ENCODE data around the gene GNA12.
"Not testable (repeated sequence)": the region's sequence is repeated elsewhere in the genome, so short reads cannot be mapped to it uniquely, and the experiment has no call there.

The GNA12 gene

DNA sequence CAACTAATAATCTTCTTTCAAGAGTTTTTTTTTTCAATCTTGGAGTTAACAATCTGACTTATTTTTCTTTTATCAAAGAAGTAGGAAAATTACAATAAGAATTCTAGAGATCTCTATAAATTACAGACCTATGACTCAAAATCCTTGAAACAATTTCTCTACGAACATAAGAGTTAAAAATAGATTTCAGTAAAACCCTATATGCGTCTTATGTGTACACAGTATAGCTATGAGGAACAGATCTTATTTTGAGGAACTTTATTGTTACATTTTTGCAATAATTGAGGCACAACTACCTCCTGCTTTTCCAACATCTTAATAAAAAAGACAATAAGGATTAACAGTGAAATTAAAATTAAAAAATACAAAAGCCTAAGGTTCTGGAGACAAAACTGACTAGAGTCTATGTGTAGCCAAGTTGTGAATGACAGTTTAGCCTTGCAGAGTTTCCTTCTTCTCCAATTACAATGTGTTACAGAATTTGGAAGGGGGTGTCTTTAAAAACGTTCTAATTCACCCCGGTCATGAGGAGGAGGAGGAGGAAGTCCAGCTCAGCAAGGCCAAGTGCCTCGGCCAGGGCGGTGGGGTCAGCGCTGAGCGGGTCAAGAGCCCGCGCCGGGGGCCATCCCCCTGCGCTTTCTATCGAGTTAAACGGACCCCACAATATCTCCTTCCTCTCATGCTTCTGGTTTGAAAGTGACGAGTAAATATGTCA lies 115.6 kb downstream of the GNA12 start:
- no peak for DNase-seq (ENCODE audit: low read depth in 2 of 2)

DNA sequence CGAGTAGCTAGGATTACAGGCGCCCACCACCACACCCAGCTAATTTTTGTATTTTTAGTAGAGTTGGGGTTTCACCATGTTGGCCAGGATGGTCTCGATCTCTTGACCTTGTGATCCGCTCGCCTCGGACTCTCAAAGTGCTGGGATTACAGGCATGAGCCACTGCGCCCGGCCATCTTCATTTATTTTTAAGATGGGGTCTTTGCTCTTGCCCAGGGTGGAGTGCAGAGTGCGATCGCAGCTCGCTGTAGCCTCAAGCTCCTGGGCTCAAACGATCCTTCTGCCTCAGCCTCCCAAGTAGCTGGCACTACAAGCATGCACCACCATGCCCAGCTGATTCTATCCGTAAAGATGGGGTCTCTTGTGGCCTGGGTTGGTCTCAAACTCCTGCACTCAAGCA lies 116.9 kb downstream of the GNA12 start:
- DNase-seq (ENCODE audit: low read depth in 2 of 2) = not testable (repeated sequence)

DNA sequence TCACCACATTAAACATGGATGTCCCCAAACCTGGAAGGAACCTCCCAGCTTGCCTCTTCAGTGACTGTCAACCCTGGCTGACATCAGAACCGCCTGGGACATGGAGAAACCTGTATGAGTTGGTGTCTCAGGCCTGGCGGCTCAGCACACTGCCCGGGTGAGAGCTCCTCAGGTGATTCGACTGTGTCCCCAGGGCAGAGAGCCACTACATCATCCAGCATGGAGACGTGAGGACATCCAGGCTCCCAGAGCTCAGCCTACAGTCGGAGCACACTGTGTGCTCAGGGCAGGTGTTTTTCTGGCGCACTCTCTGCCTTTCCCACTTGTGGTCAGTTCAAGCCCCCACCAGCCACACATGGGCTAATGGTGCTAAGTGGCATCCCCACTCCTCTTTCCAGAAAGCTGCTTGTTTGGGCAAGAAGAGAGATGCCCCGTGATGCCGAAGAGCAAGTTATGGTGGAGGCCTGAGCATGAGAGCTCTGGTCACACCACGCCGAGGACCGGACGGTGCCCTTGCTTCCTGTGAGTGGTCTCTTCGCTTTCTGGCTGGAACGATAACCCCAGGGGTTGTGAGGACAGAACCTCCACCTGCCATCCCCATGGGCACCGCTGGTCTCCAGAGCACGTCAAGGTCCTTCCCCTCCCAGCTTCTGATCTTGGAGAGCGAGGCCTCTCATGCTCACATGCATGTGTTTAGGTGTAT lies 117.6 kb downstream of the GNA12 start:
- DNase-seq (ENCODE audit: low read depth in 2 of 2) = no peak

DNA sequence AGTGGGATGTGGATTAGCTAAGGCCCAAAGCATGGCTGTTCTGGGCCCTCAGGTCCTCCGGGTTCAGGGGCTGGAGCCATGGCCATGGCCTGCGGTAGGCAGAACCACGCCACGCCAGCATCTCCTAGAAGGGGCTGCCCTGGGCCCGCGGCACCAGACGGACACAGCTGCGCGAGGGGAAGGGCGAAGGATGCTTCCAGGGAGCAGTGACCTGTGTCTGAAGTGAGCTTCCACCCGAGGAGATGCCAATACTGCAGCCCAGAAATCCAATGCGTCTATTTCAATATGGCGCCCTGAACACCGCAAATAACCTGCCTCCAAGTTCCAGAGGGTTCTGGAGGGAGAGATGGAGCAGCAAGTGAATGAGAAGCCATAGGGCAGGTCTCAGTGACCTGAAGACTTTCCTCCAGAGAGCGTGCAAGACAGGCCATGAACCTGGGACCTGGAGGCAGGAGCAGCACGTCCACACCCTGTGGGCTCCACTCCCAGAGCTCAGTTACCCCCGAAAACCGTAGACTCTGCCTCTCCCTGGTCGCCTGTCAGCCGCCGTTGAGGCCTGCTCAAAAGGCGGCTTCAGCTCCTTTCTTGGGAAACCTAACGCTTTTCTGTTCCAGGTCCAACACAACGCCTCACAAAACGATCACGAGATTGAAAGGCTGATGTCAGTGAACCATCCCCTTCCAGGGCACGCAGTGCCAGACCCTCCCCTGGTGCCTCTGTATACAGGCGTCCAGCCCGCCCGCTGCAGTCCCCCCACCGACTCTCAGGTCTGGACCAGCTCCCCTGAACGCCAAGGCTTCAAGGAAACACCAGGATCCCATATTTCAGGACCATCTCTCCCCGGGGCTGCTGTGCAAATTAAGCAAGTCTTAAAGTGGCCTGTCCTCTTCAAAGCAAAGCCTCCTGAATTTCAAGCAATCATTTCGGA lies 118.7 kb downstream of the GNA12 start:
- no peak for DNase-seq (ENCODE audit: low read depth in 2 of 2)

DNA sequence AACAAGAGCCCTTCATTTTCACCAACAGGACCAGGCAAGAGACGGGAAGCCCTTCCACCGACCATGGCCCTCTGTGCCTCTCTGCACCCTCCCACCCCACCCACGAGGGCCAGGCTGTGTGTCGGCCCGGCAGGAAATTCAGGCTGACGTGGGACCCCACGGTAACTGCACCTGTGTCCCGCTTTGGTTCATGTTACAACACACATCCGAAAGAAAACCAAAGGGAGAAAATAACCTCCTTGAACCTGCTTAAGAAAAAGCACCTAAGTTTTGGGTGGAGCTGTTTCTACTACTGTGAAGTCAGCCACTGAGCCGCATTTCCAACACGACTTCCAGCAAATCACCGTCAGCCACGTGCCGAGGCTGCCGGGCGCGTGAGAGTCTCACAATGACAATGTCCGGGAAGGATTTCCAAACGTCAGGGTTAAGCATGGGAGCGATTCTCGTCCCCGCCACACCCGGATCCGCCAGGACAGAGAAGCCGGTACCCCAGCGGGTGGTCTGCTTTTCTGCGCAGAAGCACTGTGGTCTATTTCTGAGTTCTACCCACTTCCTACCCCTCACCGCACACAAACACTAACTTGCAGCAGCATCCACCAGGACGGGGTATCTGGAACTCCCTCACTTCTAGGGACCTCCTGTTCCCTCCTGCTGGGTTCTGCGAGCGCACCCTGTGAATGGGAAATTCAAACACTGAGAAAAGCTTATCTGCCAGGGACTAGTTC lies 119.5 kb downstream of the GNA12 start:
- no peak for DNase-seq (ENCODE audit: low read depth in 2 of 2)

DNA sequence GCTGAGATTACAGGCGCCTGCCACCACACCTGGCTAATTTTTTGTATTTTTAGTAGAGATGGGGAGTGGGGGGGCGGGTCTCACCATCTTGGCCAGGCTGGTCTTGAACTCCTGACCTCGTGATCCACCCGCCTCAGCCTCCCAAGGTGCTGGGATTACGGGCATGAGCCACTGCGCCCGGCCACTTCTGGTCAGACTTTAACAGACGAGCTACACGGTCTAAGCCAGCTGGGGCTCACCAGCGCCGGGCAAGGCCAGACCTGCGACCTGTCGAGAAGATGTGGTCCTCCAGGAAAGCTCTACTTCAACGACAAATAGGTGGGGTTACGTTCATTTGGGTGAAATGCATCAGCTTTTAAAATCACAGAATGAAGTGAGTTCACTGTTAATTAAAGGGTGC lies 120.1 kb downstream of the GNA12 start:
- DNase-seq (ENCODE audit: low read depth in 2 of 2) = not testable (repeated sequence)

DNA sequence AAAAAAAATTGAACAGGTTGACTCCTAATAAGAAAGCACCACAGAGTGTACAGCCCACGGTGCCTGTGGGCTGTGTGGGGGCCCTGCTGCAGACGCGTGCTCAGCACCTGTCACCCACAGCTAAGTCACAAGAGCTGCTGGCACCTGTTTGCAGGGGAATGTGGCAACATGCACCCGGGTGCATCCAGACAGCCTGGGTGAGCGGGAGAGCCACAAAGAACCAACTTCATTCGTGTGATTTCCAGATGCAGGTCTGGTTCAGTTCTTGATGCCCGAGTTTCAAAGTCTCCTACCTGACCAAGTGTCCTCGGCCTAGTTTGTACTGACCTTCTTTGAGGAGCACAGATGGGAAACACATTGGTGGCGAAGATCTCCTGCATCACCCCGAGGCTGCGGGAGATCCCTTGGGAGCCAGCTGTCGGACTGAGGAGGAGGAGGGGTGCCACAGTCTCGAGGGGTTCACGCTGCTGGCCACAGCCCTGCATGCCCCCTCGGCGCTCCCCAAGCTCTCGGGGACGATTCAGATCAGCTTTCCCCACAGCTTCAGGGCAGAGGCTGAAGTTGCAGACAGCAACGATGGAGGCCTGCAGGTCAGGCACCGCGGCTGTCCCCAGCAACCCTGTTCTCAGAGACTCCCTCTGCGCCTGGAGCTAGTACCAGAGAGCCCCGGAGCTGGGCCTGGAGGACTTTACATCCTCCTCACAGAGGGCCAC lies 120.8 kb downstream of the GNA12 start:
- DNase-seq (ENCODE audit: low read depth in 2 of 2) = no peak

DNA sequence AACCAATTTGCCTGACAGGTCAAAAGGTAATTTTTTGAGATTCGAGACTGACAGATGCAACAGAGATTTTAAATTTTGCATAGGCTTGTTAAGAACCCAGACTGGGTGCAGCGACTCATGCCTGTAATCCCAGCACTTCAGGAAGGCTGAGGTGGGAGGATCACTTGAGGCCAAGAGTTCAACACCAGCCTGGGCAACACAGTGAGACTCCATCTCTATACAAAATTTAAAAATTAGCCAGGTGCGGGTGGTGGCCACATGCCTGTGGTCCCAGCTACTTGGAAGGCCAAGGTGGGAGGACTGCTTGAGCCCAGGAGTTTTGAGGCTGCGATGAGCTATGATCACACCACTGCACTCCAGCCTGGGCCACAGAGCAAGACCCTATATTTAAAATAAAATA lies 121.5 kb downstream of the GNA12 start:
- DNase-seq (ENCODE audit: low read depth in 2 of 2) = no peak

DNA sequence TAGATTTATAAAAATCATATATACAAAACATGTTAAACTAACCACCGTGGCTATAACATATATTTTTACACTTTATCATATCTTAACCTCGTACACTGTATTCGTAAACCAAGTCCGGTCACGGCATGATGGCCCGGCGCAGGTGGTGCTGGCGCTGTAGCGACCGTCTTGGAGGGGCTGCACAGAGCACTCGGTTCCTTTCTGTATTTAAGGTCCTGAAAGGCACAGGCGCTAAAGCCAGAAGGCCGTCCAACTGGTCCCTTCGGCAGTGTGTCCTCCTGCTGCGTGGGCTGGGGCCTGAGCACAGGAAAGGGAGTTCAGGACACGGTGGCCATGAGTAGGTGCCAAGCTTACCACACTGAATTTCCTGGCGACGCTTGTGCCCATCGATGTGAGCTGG lies 122.3 kb downstream of the GNA12 start:
- DNase-seq (ENCODE audit: low read depth in 2 of 2) = no peak

DNA sequence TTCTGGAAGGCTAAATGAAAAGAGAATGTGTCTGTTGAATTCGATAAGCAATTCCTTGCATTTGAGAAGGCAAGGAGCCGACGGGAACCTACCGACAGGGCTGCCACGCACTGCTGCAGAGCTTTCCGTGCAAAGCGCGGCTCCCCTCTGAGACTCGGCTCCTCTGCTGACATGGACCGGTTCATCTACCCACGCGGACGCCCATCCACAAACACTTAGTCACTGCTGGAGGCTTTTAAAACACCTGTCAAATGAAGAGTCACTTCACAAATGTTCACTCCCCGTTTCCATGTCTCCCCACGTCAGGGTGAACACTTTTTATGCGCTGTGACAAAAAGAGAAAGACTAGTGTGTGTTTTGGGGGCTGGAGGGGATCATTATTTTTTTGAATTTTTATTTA lies 124.1 kb downstream of the GNA12 start:
- DNase-seq (ENCODE audit: low read depth in 2 of 2) = no peak

DNA sequence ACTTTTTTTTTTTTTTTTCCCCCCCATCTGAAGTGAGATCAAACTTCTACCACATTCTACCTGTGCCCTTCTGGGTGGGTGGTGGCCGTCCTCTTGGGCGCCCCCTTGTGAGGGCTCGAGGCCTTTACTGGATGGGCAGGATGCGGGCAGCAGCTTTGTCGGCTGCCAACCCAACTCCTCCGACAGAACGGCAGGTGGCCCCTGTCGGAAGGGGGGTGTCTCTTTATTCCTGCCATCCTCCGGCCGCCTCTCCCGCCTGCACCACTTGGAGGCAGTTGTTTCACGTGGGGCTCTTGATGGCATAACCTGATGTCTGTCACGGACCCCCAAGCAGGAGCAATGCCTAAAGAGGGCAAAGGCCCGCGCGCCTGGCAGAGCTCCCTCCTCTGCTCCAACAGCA lies 125.1 kb downstream of the GNA12 start:
- DNase-seq (ENCODE audit: low read depth in 2 of 2) = peak; percentile 60 to 64

DNA sequence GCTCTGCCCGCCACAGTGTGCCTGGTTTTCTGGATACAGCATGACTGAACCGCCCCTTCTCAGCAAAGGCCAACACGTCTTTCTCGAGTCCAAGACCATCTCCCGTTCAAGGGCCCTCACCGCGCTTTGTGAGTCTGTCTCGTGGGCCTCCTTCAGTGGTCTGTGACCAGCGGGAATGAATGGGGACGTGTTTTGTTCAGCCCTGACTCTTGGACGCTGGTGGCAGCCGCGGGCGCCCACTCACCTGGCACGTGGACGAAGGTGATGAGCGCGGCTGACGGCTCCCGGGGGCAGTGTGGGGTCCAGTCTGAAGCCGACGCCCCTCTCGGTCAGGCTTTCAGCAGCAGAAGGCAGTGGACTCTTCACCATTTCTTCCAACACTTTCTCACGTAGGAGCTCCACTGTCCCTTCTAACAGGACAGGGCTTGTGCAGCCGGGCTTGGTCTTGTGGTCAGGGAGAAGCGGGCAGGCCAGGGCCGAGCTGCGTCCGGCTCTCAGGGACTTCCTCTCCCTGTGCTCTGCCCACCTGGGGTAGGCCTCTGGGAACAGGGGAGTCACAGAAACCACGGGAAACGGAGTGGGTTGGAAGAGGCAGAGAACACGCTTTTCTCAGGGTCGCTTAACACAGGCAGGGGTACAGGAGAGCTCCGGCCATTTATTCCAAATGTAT lies 125.7 kb downstream of the GNA12 start:
- DNase-seq (ENCODE audit: low read depth in 2 of 2) = no peak

DNA sequence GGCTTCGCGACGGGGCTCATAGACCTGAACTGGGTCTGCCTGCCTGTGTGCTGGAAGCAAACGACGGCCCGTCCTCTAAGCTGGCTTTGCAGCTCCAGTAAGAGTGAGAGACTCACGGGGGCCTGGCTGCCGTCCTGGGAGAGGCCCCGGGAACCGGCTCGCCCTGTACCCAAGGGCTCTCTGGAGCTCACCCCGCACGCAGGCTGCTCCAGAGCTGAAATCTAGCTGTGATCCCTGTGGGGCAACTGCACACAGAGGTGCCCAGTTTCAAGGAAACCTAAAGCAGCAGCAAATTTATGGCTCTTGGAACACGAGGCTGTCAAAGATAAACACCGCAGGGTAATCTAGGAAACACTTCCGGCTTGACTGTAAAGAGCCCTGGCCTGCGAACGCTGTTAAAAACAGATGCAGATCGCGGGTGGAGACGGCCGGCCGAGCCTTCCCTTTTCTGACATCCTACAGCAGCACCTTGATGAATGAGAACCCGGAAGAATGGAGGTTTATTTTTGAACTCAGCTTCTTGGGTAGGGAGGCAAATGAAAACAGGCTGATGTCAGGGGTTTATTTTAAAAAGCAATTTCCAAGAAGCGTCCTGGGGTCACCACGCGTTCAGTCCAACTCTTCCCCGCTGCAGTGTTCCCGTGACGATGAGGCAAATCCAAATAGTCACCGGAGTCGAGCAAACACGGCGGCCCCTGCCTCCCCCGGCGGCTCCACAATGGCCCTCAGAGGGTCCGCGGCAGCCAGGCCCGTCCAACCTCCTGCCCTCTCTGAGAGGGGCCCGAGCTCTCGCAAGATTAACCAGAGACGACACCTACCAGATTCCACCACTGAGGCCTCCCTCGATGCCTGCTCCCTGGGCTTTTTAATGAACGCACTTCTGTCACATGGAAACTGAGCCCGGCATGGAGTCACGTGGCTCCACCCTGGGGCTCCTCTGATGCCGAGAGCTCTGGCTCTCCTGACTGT lies 126.5 kb downstream of the GNA12 start:
- no peak for DNase-seq (ENCODE audit: low read depth in 2 of 2)

DNA sequence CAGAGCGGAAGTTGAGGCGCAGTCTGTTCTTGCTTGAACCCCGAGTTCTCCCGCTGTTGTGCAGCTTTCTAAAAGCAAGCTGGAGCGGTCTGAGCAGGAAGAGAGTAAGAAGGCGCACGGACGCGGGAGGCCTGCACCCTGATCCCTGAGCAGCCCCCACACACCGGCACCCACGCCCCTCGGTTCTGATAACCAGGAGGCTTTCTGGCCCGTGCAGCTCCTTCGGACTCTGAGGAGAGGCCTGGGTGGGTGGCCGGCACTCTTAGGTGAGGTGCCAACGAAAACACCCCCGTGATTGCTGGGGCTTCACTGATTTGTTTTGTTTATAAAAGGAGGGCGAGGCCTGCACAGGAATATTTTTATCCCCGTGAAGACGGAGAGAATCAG lies 127.2 kb downstream of the GNA12 start:
- DNase-seq (ENCODE audit: low read depth in 2 of 2) = no peak

DNA sequence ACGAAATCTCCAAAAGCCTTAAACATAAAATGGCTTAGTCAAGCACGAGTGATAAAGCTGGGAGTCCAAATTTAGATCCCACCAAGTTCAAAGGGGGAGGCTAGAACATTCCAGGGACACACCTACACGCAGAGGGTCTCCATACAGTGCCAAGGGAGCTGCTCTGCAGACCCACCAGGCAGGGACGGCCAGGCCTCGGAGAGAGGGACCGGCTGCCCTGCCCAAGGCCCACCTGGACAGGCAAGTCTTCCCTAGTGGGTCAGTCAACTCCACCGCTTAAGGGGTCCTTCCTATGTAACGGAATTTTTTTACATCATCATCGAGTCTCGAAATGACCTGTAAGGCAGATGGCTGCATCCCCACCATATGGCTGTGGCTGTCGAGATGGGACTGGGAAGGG lies 127.6 kb downstream of the GNA12 start:
- no peak for DNase-seq (ENCODE audit: low read depth in 2 of 2)

DNA sequence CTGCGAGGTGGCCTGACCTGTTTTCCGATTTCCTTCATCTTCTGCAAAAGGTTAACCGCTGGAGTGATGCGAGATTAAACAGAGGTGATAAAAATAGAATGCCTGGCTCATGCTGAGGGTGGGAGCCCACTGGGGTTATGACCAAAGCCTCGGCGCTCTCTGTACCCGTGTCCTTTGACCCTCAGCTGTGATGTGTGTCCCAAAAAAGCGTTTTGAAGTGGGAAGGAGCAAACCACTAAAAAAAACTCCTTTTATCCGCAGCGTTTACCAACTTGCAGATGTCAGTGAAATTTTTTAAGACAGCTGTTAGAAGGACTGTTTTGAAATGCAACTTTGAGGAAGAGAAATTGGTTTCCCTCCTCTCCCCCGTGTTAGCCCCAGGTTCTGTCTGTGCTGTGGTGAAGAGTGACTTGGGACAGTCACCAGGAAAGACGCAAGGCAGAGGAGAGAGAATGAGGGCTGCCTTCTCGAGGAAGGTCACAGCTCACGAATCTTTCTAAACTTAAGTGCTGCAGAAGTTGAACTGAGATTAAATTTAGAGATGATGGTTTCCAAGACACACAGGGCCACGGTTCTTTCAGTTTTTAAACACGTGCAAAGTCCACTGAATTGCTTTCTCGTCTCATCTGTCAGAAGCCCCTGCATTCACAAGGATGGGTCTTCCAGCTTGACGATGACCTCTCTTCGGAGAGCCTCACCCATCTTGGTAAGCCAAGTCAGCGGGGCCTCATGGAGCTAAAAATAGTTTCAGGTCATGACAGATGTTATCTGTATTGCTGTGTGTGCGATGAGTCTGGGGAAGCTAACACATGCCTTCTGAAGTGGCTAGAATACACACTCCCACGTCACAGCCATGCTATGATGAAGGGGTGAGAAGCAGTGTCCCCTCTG lies 128.5 kb downstream of the GNA12 start:
- peak in 1 of 2 donors; percentile 40 for DNase-seq (ENCODE audit: low read depth in 2 of 2)

DNA sequence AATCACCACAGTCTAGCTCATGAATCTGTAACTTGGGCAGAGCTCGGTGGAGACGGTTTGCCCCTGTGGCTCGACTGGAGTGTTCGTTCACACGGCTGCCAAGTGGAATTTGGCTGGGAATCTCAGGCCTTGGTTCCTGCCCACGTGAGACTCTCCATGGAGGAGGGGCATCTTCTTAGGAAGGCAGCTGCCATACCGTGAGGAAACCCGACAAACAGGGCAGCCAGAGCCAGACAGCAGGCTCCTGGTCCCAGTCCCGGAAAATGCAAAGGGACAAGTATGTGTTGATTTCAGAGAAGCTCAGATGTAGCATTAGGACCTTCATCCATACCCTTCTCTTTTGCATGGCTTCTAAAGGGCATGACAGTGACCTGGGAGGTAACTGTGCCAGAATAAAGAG lies 129.5 kb downstream of the GNA12 start:
- no peak for DNase-seq (ENCODE audit: low read depth in 2 of 2)

DNA sequence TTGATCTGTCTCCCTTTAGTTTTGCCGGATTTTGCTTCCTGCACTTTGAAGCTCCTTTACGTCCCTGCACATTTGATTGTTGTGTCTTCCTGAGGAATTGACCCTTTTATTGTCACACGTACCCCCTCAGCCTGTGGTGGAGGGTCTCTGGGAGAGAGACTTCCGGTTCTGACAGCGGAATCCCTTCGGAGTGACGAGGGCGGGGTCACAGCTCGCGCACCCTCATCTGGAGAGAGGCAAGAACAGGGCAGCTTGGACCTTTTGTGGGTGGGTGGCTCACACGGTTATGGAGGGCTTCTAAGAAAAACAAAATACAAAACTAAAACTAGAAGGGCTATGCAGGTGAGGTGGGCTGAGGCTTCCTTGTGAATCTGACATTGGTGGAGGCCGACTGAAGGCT lies 130.1 kb downstream of the GNA12 start:
- DNase-seq (ENCODE audit: low read depth in 2 of 2) = no peak

Data from stimulated activated CD4-positive, alpha-beta T cell treated with anti-CD3 and anti-CD28 coated beads, Interleukin-4, amount 100 ng/mL, for 48 hours (primary cell).